ENCODE data around the gene CYSRT1.
"Not testable (repeated sequence)": the region's sequence is repeated elsewhere in the genome, so short reads cannot be mapped to it uniquely, and the experiment has no call there.

The CYSRT1 gene

GRCh38 chr9:137237759-137238726, 13.1 kb downstream of the CYSRT1 start:
- no peak for DNase-seq (ENCODE audit: low read depth in 3 of 3)

GRCh38 chr9:137239541-137240200, 14.7 kb downstream of the CYSRT1 start:
- DNase-seq (ENCODE audit: low read depth in 3 of 3), result not testable (repeated sequence)

GRCh38 chr9:137240318-137240840, 15.4 kb downstream of the CYSRT1 start:
- DNase-seq (ENCODE audit: low read depth in 3 of 3), result peak; percentile 38 to 66 (median 46)

GRCh38 chr9:137240841-137241489, 16.0 kb downstream of the CYSRT1 start, which contains the start of gene TUBB4B:
TSS of gene TUBB4B (plus strand) at chr9:137241287. CDS start at chr9:137241361, 74 bp downstream.
- DNase-seq (ENCODE audit: low read depth in 3 of 3), result peak; percentile 92 to 97 (median 96)

- DNase-seq (ENCODE audit: low read depth in 3 of 3), result peak; percentile 40 to 63 (median 41)
Measured at GRCh38 chr9:137241490-137242268, 16.7 kb downstream of the CYSRT1 start.

GRCh38 chr9:137242269-137243203, 17.6 kb downstream of the CYSRT1 start:
- no peak for DNase-seq (ENCODE audit: low read depth in 3 of 3)

GRCh38 chr9:137243266-137243625, 18.3 kb downstream of the CYSRT1 start:
- not testable (repeated sequence) for DNase-seq (ENCODE audit: low read depth in 3 of 3)

- DNase-seq (ENCODE audit: low read depth in 3 of 3), result peak in 1 of 3 experiments; percentile 27
Measured at GRCh38 chr9:137243626-137244485, 18.9 kb downstream of the CYSRT1 start.

GRCh38 chr9:137244486-137245449, 19.8 kb downstream of the CYSRT1 start:
- DNase-seq (ENCODE audit: low read depth in 3 of 3), result peak in 1 of 3 experiments; percentile 24

- DNase-seq (ENCODE audit: low read depth in 3 of 3), result no peak
Measured at GRCh38 chr9:137245450-137246421, 20.8 kb downstream of the CYSRT1 start.

GRCh38 chr9:137247135-137247915, 22.4 kb downstream of the CYSRT1 start:
- DNase-seq (ENCODE audit: low read depth in 3 of 3), result no peak

- no peak for DNase-seq (ENCODE audit: low read depth in 3 of 3)
Measured at GRCh38 chr9:137247916-137248175, 22.9 kb downstream of the CYSRT1 start.

- no peak for DNase-seq (ENCODE audit: low read depth in 3 of 3)
Measured at GRCh38 chr9:137250329-137251193, 25.6 kb downstream of the CYSRT1 start.

GRCh38 chr9:137251194-137251461, 26.2 kb downstream of the CYSRT1 start, which contains the start of gene STPG3:
TSS of gene STPG3 (plus strand) at chr9:137251286. CDS start at chr9:137251287, 1 bp downstream.
- DNase-seq (ENCODE audit: low read depth in 3 of 3), result no peak

Data from stimulated activated CD4-positive, alpha-beta T cell treated with anti-CD3 and anti-CD28 coated beads, TNF-alpha, amount 100 ng/mL, for 24 hours (primary cell).